HUES48 (cell line): ENCODE results near the gene TLR8.

Experiments
- H3K27ac ChIP-seq: one replicate; pipeline ENCODE4 v1.7.0; 2013; ENCODE audit warnings: low read depth, low read length, inconsistent platforms
- H3K27me3 ChIP-seq: 2 replicates; pipeline ENCODE4 v1.6.1; 2013; ENCODE audit warnings: mild to moderate bottlenecking, low read length; ENCODE audit not compliant: control insufficient read depth, insufficient read depth
- H3K36me3 ChIP-seq: 2 replicates; pipeline ENCODE4 v1.6.1; 2013; ENCODE audit warnings: low read length; ENCODE audit not compliant: control insufficient read depth, insufficient read depth
- H3K4me1 ChIP-seq: 2 replicates; pipeline ENCODE4 v1.6.1; 2013; ENCODE audit warnings: mild to moderate bottlenecking, low read length; ENCODE audit not compliant: control insufficient read depth, insufficient read depth
- H3K4me3 ChIP-seq: 2 replicates; pipeline ENCODE4 v1.5.1; 2013; ENCODE audit warnings: mild to moderate bottlenecking, low read depth, low read length
- H3K9ac ChIP-seq: 2 replicates; pipeline ENCODE4 v1.6.1; 2013; ENCODE audit warnings: mild to moderate bottlenecking, low read depth, low read length, moderate library complexity
- H3K9me3 ChIP-seq: 2 replicates; pipeline ENCODE4 v1.6.1; 2013; ENCODE audit warnings: low read length; ENCODE audit not compliant: control insufficient read depth, insufficient read depth

TLR8 gene

GRCh38 chrX:12946406-12946805 is 40.0 kb downstream of the TLR8 start:
- Histone ChIP-seq H3K9me3 (no peaks in the 10 kb centered on the region), H3K4me3 (no peak overlapping the region), H3K4me1 (peaks cover 20% of the 10 kb centered on the region), H3K36me3 (no peaks in the 10 kb centered on the region), H3K27me3 (no peaks in the 10 kb centered on the region), H3K9ac (no peak overlapping the region), H3K27ac (no peak overlapping the region)

DNA sequence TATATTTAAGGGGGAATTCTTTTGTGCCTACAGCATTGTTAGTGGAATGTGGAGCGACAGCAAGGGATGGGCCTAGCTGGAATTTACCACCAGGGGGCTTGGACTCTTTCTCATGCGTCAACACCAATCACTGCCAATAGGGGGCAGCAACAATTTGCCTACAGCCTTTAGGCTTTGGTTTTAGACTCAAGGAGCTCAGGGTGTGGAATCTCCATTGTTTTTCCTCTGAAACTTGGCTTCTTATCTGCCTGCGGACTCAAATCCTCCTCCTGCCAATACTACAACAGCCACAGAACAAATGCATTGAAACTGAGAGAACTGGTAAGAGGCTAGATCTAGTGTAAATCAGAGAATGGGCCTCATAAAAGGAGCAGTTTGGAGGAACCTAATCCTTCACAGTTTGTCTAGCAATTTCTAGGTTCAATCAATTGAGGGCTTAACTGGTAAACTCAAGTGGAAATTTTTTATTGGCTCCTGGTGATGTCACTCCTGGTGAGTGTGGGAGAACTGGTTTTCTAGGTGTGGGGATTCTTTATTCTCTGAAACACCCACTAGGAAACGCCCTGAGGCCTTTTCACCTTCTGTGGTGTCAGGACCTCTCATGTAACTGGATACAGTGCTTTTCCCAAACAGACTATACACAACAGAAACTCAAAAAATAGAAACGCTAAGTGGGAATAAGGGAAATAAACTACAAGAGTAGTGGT is 40.6 kb downstream of the TLR8 start:
- Histone ChIP-seq H3K4me1 (peaks cover 20% of the 10 kb centered on the region), H3K27ac (peak overlapping the region; percentile 74), H3K27me3 (no peaks in the 10 kb centered on the region), H3K9ac (no peak overlapping the region), H3K36me3 (no peaks in the 10 kb centered on the region), H3K9me3 (no peaks in the 10 kb centered on the region), H3K4me3 (no peak overlapping the region)

- H3K36me3 ChIP-seq: no peaks in the 10 kb centered on the region
- no peak overlapping the region for H3K4me3 ChIP-seq
- H3K9ac ChIP-seq: no peak overlapping the region
- H3K27ac ChIP-seq: peak overlapping the region; percentile 74
- H3K27me3 ChIP-seq: no peaks in the 10 kb centered on the region
- H3K9me3 ChIP-seq: no peaks in the 10 kb centered on the region
- H3K4me1 ChIP-seq: peaks cover 20% of the 10 kb centered on the region
These were observed 41.3 kb downstream of the TLR8 start for GRCh38 chrX:12947545-12948235.

- H3K4me1 ChIP-seq: peaks cover 20% of the 10 kb centered on the region
- H3K9ac ChIP-seq: no peak overlapping the region
- no peaks in the 10 kb centered on the region for H3K9me3 ChIP-seq
- H3K36me3 ChIP-seq: no peaks in the 10 kb centered on the region
- H3K4me3 ChIP-seq: no peak overlapping the region
- H3K27ac ChIP-seq: no peak overlapping the region
- H3K27me3 ChIP-seq: no peaks in the 10 kb centered on the region
These were observed 42.1 kb downstream of the TLR8 start for GRCh38 chrX:12948495-12948894.

- no peaks in the 10 kb centered on the region for H3K9me3 ChIP-seq
- H3K27me3 ChIP-seq: no peaks in the 10 kb centered on the region
- H3K9ac ChIP-seq: no peak overlapping the region
- no peaks in the 10 kb centered on the region for H3K36me3 ChIP-seq
- H3K27ac ChIP-seq: no peak overlapping the region
- peaks cover 20% of the 10 kb centered on the region for H3K4me1 ChIP-seq
- no peak overlapping the region for H3K4me3 ChIP-seq
These were observed 42.9 kb downstream of the TLR8 start for GRCh38 chrX:12949205-12949926.

DNA sequence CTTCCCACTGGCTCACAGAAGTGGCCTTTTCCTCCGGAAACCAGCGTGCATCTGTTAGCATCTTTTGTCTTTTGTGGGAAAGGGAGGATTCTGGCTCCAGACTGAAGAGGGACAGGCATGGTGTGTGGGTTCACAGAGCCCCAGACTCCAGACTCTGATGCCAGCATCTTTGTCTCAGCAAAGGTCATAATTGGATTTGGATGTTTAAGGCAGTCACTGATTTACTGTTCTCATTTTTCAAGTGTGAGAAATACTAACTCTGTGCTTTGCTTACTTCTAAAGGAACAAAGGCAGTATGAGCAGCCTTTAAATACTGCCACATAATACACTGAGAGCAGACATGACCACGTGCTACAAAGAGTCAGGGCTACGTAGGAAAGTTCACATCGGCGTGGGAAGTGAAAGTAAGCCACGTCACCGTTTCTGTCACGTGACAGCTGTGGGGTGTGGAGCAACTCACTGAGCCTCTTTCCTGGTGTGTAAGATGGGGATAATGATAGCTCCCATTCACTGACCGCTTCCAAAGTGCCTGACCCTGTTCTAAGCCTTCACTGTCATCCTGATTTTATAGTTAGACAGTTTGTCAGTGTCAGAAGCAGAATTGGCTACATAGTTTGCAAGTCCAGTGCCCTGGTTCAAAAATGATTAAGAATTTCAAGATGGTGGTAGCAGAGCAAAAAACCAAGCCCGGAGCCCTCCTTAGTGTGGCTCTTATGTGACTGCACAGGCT is 43.7 kb downstream of the TLR8 start:
- Histone ChIP-seq H3K27me3 (no peaks in the 10 kb centered on the region), H3K36me3 (no peaks in the 10 kb centered on the region), H3K9me3 (no peaks in the 10 kb centered on the region), H3K9ac (no peak overlapping the region), H3K4me3 (no peak overlapping the region), H3K27ac (no peak overlapping the region), H3K4me1 (peaks cover 20% of the 10 kb centered on the region)

DNA sequence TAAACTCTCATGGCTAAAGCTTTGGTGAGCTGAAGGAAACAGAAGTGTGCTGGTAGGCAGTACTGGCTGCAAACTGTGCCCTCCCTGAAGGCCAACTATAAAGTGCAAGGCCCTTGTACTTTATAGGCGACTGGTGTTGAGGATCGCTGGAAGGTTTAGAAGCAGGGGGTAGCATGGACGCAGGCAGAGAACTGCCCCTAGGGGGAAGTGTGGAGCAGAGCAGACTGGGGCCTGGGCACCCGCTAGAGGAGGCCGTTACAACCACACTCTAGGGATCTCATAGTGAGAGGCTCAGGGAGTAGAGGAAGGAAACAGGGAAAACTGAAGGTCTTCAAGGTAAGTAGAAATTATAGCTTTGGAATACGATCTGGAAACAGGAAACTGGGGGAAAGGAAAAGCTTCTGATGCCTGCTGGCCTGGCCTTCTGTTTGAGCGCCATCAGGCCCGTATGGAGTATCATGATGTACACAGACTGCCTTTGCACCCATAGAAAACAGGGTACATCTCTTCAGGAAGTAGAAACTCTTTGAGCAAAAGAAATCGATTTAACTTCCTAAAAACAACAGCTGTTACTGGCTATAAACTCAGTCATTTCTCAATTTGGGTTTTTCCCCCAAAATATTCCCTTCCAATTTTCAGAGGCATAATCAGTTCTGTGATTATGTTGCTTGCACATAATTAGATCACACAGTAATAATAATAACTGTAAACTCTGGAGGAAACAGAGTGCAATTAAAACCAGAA is 44.6 kb downstream of the TLR8 start:
- no peaks in the 10 kb centered on the region for H3K9me3 ChIP-seq
- H3K9ac ChIP-seq: no peak overlapping the region
- H3K27me3 ChIP-seq: no peaks in the 10 kb centered on the region
- H3K27ac ChIP-seq: no peak overlapping the region
- H3K4me3 ChIP-seq: no peak overlapping the region
- peaks cover 15% of the 10 kb centered on the region for H3K4me1 ChIP-seq
- H3K36me3 ChIP-seq: no peaks in the 10 kb centered on the region

DNA sequence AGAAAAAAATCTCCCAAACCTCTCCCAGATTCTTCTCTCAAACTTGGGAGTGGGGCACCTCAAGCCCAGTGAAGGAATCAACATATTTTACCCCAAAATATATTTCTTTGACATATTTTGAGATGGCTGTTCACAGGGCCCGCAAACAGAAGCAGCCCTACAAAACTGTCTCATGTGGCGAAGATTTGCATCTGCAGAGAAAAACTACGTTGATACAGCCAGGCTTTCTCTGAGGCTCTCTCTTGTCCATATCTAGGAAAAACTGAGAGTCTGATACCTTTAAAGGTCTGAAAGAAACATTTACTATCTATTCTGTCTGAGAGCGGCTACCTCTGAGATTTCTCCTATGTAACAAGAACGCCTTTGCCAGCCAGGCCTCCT is 45.2 kb downstream of the TLR8 start:
- no peak overlapping the region for H3K4me3 ChIP-seq
- H3K27me3 ChIP-seq: no peaks in the 10 kb centered on the region
- no peak overlapping the region for H3K9ac ChIP-seq
- H3K36me3 ChIP-seq: no peaks in the 10 kb centered on the region
- peaks cover 11% of the 10 kb centered on the region for H3K4me1 ChIP-seq
- H3K27ac ChIP-seq: no peak overlapping the region
- no peaks in the 10 kb centered on the region for H3K9me3 ChIP-seq

DNA sequence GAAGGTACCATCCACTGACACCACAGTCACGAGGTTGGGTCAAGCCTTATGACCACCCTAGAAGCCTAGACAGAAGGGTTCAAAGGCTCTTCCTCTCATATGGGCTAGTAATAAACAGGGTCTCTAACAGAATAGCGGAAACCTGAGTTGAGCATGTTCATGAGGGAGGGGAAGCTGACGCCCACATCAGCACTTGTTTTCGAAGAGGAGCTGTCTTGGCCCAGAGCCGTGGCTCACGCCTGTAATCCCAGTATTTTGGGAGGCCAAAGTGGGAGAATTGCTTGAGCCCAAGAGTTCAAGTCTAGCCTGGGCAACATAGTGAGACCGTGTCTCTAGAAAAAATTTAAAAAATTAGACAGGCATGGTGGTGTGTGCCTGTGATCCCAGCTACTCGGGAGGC is 47.0 kb downstream of the TLR8 start:
- Histone ChIP-seq H3K27me3 (no peaks in the 10 kb centered on the region), H3K9ac (no peak overlapping the region), H3K4me3 (no peak overlapping the region), H3K27ac (no peak overlapping the region), H3K36me3 (no peaks in the 10 kb centered on the region), H3K4me1 (peaks cover 3% of the 10 kb centered on the region; the same call in 1 of the 2 replicates), H3K9me3 (no peaks in the 10 kb centered on the region)

GRCh38 chrX:12954376-12954775 is 48.0 kb downstream of the TLR8 start:
- Histone ChIP-seq H3K4me1 (peaks cover 3% of the 10 kb centered on the region; the same call in 1 of the 2 replicates), H3K9ac (no peak overlapping the region), H3K27ac (no peak overlapping the region), H3K36me3 (no peaks in the 10 kb centered on the region), H3K4me3 (no peak overlapping the region), H3K9me3 (no peaks in the 10 kb centered on the region), H3K27me3 (no peaks in the 10 kb centered on the region)
